Fibroblast of the aortic adventitia (primary cell): ENCODE data around the gene ACSF2. TPM values are rescaled to one million over a fixed set of nuclear protein-coding genes. Genes with fewer than 3 reads are reported as not detected.

ENCODE experiments used
- DNase-seq: peaks from one replicate; pipeline ENCODE4 v3.0.0-alpha.2; 2010; ENCODE audit warnings: low read depth
- H3K4me3 ChIP-seq: 2 replicates; pipeline ENCODE4 v1.5.1; 2011; ENCODE audit warnings: low read depth, mild to moderate bottlenecking, control low read depth, low read length, moderate library complexity
- total RNA-seq: library from RNA; depleted of rRNA; stranded (reverse); fragments of >200 nt; gene quantifications from 2 replicates; pipeline ENCODE4 v1.2.3, GENCODE V29; 2012; ENCODE audit warnings: low replicate concordance
- TF ChIP-seq, protein P1 (sequence below): IDR thresholded peaks from 2 replicates; pipeline ENCODE4 v1.5.1; 2011; ENCODE audit warnings: mild to moderate bottlenecking, low read length, control low read depth, inconsistent platforms; ENCODE audit not compliant: insufficient read depth

The ACSF2 gene
- total RNA-seq, 1 donor, result 15.7 TPM

DNA sequence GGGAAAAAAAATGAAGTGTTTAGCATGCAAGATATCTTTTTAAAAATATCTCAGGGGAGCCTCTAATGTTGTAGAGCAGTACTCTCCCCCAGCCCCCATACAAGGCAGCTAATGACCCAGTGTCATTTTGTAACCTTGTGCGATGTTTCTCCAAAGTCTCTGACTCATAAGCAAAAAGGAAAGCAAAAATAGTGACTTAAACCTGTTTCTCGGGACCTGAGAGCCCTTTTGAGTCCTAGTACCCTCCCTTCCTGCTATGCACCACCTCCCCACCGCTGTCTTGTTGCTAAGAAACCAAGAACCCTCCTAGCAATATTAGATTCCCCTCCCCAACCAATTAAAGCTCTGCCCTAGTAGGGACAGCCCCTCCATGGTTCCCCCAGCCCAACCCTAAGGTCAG, 85.0 kb downstream of the ACSF2 start:
- DNase-seq, result peak; percentile 15
- no peak overlapping the region for H3K4me3 ChIP-seq
- TF ChIP-seq, protein P1, sequence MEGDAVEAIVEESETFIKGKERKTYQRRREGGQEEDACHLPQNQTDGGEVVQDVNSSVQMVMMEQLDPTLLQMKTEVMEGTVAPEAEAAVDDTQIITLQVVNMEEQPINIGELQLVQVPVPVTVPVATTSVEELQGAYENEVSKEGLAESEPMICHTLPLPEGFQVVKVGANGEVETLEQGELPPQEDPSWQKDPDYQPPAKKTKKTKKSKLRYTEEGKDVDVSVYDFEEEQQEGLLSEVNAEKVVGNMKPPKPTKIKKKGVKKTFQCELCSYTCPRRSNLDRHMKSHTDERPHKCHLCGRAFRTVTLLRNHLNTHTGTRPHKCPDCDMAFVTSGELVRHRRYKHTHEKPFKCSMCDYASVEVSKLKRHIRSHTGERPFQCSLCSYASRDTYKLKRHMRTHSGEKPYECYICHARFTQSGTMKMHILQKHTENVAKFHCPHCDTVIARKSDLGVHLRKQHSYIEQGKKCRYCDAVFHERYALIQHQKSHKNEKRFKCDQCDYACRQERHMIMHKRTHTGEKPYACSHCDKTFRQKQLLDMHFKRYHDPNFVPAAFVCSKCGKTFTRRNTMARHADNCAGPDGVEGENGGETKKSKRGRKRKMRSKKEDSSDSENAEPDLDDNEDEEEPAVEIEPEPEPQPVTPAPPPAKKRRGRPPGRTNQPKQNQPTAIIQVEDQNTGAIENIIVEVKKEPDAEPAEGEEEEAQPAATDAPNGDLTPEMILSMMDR, result no peak

DNA sequence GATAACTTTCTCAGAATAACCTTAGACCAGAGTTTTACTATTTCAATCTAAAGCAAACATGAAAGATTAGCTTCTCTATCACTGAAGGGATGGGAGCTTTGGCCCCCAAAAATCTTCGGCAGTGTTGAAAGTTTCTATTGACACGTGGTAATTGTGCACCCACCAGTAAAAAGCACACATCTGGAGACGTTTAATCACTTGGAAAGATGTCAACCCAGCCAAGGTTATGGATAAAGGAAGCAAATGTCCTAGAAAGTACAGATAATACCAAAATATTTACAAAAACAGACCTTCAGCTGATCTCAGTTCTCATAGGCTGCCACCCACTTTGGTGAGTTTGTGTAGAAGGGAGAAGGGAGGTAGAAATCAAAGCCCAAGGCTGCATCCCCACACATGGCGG, 87.5 kb downstream of the ACSF2 start:
- DNase-seq, result no peak
- TF ChIP-seq, protein P1, result no peak

DNA sequence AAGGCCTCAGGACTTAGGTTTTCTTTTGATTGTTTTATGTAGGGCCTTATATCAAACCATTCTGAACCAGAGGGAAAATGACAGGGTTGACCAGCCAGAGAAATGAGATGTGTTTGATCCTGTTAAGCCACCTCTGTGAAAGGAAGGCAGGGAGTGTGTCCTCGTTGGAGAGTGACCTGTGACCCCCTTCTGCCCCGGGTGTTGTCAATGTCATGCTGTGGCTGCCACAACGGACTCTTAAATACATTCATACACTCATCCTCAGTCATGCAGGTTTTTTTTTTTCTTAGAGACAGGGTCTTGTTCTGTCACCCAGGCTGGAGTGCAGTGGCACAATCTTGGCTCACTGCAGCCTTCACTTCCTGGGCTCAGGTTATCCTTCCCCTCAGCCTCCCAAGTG, 88.4 kb downstream of the ACSF2 start:
- no peak for DNase-seq
- TF ChIP-seq, protein P1, result no peak
- H3K4me3 ChIP-seq, result no peak overlapping the region

More for the DNA sequence above, 87.5 kb downstream of the ACSF2 start:
- no peak overlapping the region for H3K4me3 ChIP-seq

DNA sequence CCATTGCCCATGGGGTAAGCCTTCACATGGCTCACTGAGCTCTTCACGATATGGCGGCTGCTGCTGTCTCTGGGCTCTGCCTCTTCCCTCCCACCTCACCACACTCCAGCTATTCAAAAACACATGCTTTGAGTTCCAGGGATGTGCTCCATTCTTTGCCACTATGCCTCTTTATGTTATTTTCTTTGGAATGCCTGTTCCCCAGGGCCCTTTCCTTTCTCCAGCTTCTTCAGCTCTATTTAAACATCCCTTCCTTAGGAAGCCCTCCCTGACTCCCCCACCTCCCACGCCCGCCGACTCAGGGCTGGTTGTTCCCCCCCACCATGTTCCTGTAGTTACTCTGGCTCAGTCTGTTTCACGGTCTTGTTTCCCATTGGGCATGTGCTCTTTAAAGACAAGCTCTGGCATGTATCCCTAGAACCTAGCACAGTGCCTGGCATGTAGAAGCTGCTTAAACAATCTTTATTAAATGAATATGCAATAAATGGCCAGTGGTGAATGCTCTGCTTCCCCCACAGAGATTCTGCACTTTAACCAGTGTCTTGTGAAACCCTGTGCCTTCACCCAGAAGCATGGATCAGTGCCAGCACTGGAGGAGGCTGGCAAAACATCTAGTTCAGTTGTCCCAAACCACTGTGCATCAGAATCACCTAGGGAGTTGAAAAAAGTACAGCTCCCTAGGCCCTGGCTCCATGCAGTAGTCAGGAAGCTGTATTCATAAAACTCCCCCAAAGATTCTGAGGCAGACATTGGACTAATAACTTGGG, 89.1 kb downstream of the ACSF2 start:
- DNase-seq, result peak; percentile 35
- H3K4me3 ChIP-seq, result no peak overlapping the region
- TF ChIP-seq, protein P1, result no peak

DNA sequence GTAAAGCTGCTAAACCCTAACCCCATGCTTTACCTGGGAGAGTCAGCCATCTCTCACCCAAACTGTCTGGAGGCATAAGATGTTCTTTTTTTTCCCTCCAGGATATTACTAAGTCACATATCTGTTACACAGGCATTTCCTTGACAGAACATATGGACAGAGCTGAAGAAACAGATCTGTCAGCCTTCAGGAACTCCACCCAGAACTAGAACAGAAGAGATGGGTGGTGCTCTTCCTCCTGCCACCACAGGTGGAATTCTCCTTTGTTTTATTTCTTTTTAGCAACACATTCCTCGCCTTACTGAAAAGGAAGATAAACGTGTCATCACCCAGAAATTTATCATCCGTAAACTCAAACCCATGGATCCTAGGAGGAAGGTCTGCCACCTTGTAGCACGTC, 91.0 kb downstream of the ACSF2 start:
- no peak overlapping the region for H3K4me3 ChIP-seq
- TF ChIP-seq, protein P1, result no peak
- no peak for DNase-seq

DNA sequence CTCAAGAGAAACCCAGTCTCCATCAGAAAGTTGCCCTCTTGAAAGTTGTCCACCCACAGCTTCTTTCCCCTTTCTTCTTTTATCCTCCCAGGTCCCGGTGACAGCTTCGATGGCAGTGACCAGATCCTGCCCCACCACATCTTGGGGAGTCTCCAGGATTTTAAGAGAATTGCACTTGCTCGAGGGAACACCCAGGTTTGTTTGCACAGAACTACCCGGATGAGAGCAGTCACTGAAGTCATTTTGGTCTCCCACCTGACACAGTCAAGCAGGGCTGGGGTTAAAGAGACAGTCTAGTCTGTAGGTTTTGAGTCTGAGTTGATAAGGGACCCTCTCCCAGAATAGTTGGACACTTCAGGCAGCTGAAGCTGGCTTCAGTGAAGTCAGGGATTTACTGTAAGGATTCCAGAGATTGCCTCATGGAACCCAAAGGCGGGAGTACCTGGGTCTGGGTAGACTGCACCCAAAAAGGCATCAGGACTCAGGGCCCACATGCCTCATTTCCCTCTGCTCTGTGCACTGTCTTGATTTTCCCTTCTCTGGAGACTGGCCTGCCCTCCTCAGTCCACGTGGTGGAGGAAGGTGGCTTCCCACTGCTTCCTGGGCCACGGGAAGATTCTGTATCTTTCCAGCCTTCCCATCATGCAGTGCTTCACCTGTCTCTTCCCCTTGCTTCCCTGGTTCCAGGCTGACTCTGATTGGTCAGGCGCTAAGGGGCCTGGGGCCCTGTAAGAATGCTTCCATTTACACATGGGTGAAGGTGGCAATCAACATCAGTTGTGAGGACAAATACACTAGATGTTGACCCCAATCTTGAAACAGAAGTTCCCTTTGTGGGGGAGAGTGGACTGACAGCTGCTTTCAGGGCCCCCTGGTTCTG, 91.7 kb downstream of the ACSF2 start:
- TF ChIP-seq, protein P1, result no peak
- no peak overlapping the region for H3K4me3 ChIP-seq
- DNase-seq, result no peak
